Activated naive CD8-positive, alpha-beta T cell treated with anti-CD3 and anti-CD28 coated beads, Interleukin-2, amount 50 U/mL, for 16 hours (primary cell): Measurements from ENCODE around the gene MANBA.

Source experiments
- DNase-seq: peaks from one replicate; pipeline ENCODE4 v3.0.0-alpha.2; 2020; ENCODE audit warnings: low read depth, low spot score

The MANBA gene

GRCh38 chr4:102594000-102594399, 166.8 kb downstream of the MANBA start:
- DNase-seq, result no peak

GRCh38 chr4:102593147-102593546, 167.6 kb downstream of the MANBA start:
- DNase-seq, result no peak

- no peak for DNase-seq
Observed at GRCh38 chr4:102592256-102592655, 168.5 kb downstream of the MANBA start.

- DNase-seq, result no peak
Observed at GRCh38 chr4:102589743-102590142, 171.0 kb downstream of the MANBA start.

GRCh38 chr4:102586644-102587021, 174.1 kb downstream of the MANBA start:
- DNase-seq, result no peak

GRCh38 chr4:102586002-102586643, 174.6 kb downstream of the MANBA start:
- DNase-seq, result no peak

- DNase-seq, result no peak
Observed at GRCh38 chr4:102585329-102585728, 175.4 kb downstream of the MANBA start.

GRCh38 chr4:102584091-102584490, 176.7 kb downstream of the MANBA start:
- no peak for DNase-seq
